ENCODE measurements around the gene BRD3OS. TPM values are rescaled to one million over a fixed set of nuclear protein-coding genes. Genes with fewer than 3 reads are reported as not detected.

Gene BRD3OS
- total RNA-seq, 1 donor from 2014 or later = 20.2 TPM

- no peak for TF ChIP-seq CTCF (IDR thresholded peaks at IDR 0.05; ENCODE audit: insufficient read depth, low read depth, low read length)
- no peak for TF ChIP-seq EZH2 (IDR thresholded peaks at IDR 0.05; ENCODE audit: insufficient read depth, low read length)
- Histone ChIP-seq H3K4me3 (ENCODE audit: insufficient read depth, low read depth, low read length) (peak overlapping the region; percentile 78), H3K4me2 (ENCODE audit: low read length) (peak overlapping the region; percentile 96), H3K27ac (ENCODE audit: low read depth, low read length) (peak overlapping the region; percentile 26), H2AFZ (ENCODE audit: low read depth, low read length) (no peak overlapping the region), H3K9me3 (ENCODE audit: insufficient read depth, low read depth, low read length) (no peaks in the 10 kb centered on the region), H3K36me3 (ENCODE audit: insufficient read depth, low read length) (no peaks in the 10 kb centered on the region), H4K20me1 (ENCODE audit: insufficient read depth, low read length) (peaks cover 62% of the 10 kb centered on the region), H3K4me1 (ENCODE audit: insufficient read depth, low read length) (peaks cover 15% of the 10 kb centered on the region), H3K79me2 (ENCODE audit: insufficient read depth, low read length) (peaks cover 66% of the 10 kb centered on the region), H3K9ac (ENCODE audit: low read length) (peak overlapping the region; percentile 92), H3K27me3 (ENCODE audit: insufficient read depth, low read length) (peaks cover 13% of the 10 kb centered on the region)
- FAIRE-seq (no peak), DNase-seq (ENCODE audit: low read depth) (peak; percentile 57)
- no peaks in the 10 kb centered on the region for H3K36me3 Mint-ChIP-seq (ENCODE audit: low read depth, unreplicated experiment)
- peaks cover 15% of the 10 kb centered on the region for H3K4me1 Mint-ChIP-seq (ENCODE audit: low read depth, unreplicated experiment)
- no peaks in the 10 kb centered on the region for H3K9me3 Mint-ChIP-seq (ENCODE audit: unreplicated experiment)
- H3K27me3 Mint-ChIP-seq (ENCODE audit: low read depth, unreplicated experiment) = peaks cover 14% of the 10 kb centered on the region
- peak overlapping the region; percentile 92 for H3K4me3 Mint-ChIP-seq (ENCODE audit: unreplicated experiment)
- H3K27ac Mint-ChIP-seq (ENCODE audit: unreplicated experiment) = peak overlapping the region; percentile 69
These were observed 40.5 kb downstream of the BRD3OS start for GRCh38 chr9:134065612-134066419.

- Histone ChIP-seq H3K9ac (ENCODE audit: low read length) (peak overlapping the region; percentile 92), H3K4me2 (ENCODE audit: low read length) (peak overlapping the region; percentile 96), H3K27ac (ENCODE audit: low read depth, low read length) (peak overlapping the region; percentile 75), H3K27me3 (ENCODE audit: insufficient read depth, low read length) (peaks cover 17% of the 10 kb centered on the region), H3K9me3 (ENCODE audit: insufficient read depth, low read depth, low read length) (no peaks in the 10 kb centered on the region), H3K36me3 (ENCODE audit: insufficient read depth, low read length) (no peaks in the 10 kb centered on the region), H3K79me2 (ENCODE audit: insufficient read depth, low read length) (peaks cover 59% of the 10 kb centered on the region), H3K4me1 (ENCODE audit: insufficient read depth, low read length) (peaks cover 13% of the 10 kb centered on the region), H2AFZ (ENCODE audit: low read depth, low read length) (peak overlapping the region; percentile 25), H3K4me3 (ENCODE audit: insufficient read depth, low read depth, low read length) (peak overlapping the region; percentile 78), H4K20me1 (ENCODE audit: insufficient read depth, low read length) (peaks cover 55% of the 10 kb centered on the region)
- FAIRE-seq (no peak), DNase-seq (ENCODE audit: low read depth) (no peak)
- Mint-ChIP-seq H3K36me3 (ENCODE audit: low read depth, unreplicated experiment) (no peaks in the 10 kb centered on the region), H3K27me3 (ENCODE audit: low read depth, unreplicated experiment) (peaks cover 20% of the 10 kb centered on the region), H3K4me1 (ENCODE audit: low read depth, unreplicated experiment) (peaks cover 14% of the 10 kb centered on the region), H3K27ac (ENCODE audit: unreplicated experiment) (peak overlapping the region; percentile 69), H3K9me3 (ENCODE audit: unreplicated experiment) (no peaks in the 10 kb centered on the region), H3K4me3 (ENCODE audit: unreplicated experiment) (peak overlapping the region; percentile 92)
- no peak for TF ChIP-seq EZH2 (IDR thresholded peaks at IDR 0.05; ENCODE audit: insufficient read depth, low read length)
- no peak for TF ChIP-seq CTCF (IDR thresholded peaks at IDR 0.05; ENCODE audit: insufficient read depth, low read depth, low read length)
These were observed 41.2 kb downstream of the BRD3OS start for GRCh38 chr9:134066526-134066912.

All from astrocyte (in vitro differentiated cells and primary cell).